Fibroblast of villous mesenchyme (primary cell): ENCODE results near the gene ATF6. TPM values are rescaled to one million over a fixed set of nuclear protein-coding genes. Genes with fewer than 3 reads are reported as not detected.
"Not testable (repeated sequence)": the region's sequence is repeated elsewhere in the genome, so short reads cannot be mapped to it uniquely, and the experiment has no call there.

Source experiments
- DNase-seq: peaks from one replicate; pipeline ENCODE4 v3.0.0-alpha.2; 2010; ENCODE audit warnings: low read depth
- H3K4me3 ChIP-seq: 2 replicates; pipeline ENCODE4 v1.5.1; 2011; ENCODE audit warnings: low read depth, mild to moderate bottlenecking, low read length
- total RNA-seq: library from RNA; depleted of rRNA; stranded (reverse); fragments of >200 nt; gene quantifications from 2 replicates; pipeline ENCODE4 v1.2.3, GENCODE V29; 2012
- TF ChIP-seq, protein P1 (sequence below): IDR thresholded peaks from 2 replicates; pipeline ENCODE4 v1.5.1; 2012; ENCODE audit warnings: low read depth, mild to moderate bottlenecking, low read length; ENCODE audit not compliant: insufficient read depth

ATF6 gene
- total RNA-seq, 1 donor: 32.8 TPM

DNA sequence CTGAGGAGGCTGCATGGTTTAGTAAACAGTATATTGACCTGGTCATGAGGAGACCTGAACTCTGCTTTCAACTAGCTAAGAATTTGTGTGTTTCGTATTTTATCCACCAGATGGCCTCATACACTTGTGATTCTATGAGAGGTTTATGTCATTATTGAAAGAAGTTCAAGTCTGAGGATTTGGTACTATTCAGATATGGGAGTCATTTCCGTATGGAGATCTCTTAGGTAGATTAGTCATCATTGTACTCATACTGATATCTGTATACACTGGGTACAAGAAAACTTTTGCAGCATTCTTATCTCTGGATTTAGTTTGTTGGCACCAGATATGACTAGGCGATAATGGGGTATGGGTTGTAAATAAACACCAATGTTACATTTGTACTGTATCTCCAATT lies 26.6 kb downstream of the ATF6 start:
- peak; percentile 76 for DNase-seq
- H3K4me3 ChIP-seq: no peak overlapping the region
- TF ChIP-seq, protein P1, sequence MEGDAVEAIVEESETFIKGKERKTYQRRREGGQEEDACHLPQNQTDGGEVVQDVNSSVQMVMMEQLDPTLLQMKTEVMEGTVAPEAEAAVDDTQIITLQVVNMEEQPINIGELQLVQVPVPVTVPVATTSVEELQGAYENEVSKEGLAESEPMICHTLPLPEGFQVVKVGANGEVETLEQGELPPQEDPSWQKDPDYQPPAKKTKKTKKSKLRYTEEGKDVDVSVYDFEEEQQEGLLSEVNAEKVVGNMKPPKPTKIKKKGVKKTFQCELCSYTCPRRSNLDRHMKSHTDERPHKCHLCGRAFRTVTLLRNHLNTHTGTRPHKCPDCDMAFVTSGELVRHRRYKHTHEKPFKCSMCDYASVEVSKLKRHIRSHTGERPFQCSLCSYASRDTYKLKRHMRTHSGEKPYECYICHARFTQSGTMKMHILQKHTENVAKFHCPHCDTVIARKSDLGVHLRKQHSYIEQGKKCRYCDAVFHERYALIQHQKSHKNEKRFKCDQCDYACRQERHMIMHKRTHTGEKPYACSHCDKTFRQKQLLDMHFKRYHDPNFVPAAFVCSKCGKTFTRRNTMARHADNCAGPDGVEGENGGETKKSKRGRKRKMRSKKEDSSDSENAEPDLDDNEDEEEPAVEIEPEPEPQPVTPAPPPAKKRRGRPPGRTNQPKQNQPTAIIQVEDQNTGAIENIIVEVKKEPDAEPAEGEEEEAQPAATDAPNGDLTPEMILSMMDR: peak; percentile 59

DNA sequence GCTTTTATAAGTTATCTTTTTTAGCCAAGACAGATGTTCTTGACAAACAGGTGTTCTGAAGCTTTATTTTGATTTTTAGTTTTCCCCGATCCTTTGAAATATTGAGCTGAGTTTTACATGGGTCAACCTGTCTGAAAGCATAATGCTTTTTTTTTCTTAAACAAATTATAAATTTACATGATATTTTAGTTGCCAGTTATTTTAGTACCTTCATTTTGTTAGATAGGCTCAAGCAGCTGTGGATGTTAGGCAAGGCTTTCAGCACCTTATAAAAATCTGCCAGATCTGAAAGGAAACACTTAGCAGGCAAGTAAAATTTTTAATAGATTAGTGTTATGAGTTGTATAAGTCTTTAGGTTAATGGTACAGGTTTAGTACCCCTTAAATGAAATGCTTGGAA lies 33.7 kb downstream of the ATF6 start:
- TF ChIP-seq, protein P1: no peak
- peak; percentile 10 for DNase-seq
- H3K4me3 ChIP-seq: no peak overlapping the region

DNA sequence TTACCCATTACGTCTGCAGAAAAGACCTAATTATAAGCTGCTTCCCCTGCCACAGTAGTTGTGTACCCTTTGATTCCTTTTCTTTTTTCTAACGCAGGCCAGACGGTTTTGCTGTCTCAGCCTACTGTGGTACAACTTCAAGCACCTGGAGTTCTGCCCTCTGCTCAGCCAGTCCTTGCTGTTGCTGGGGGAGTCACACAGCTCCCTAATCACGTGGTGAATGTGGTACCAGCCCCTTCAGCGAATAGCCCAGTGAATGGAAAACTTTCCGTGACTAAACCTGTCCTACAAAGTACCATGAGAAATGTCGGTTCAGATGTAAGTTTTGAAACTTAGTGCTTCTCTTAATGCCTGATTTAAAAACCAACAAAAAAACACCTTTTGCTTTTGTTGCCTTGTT lies 35.8 kb downstream of the ATF6 start:
- TF ChIP-seq, protein P1: no peak
- H3K4me3 ChIP-seq: no peak overlapping the region
- no peak for DNase-seq

GRCh38 chr1:161803181-161803580 lies 37.1 kb downstream of the ATF6 start:
- TF ChIP-seq, protein P1: no peak
- no peak overlapping the region for H3K4me3 ChIP-seq
- DNase-seq: no peak

DNA sequence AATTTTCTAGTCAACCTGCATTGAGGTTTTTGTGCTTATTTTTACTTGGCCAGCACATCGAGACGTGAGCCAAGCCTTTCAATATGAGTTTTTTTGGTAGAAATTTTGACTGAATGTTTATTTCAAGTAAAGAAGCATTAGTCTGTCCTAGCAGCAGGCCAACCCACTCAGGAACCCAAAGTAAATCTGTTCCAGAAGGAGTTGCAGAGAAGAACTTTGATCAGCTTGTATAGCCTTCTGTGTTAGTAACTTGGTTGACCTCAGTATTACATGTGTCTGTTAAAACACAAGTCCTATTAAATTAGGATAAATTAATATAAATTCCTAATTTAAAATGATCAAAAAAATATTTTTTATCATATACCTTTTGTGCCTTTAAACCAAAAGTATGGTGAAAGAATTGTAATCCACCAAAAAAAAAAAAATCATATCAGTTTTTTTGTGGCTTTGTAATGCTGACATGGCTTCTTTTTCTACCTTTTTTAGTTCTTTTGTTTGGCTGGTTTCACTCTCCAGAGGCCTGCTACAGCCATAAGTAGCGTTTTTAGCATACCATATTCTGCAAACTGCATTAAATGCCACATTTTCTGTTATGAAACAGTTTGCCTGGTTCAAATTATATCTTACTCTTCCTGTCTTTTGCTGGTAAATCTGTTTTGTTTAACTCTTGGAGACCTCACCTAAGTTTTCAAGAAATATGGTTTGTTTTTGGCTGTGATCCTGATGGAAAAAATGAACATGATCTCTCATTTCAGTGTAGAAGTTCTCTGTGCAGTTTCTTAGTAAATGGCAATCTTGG lies 39.5 kb downstream of the ATF6 start:
- peak; percentile 56 for DNase-seq
- H3K4me3 ChIP-seq: no peak overlapping the region

DNA sequence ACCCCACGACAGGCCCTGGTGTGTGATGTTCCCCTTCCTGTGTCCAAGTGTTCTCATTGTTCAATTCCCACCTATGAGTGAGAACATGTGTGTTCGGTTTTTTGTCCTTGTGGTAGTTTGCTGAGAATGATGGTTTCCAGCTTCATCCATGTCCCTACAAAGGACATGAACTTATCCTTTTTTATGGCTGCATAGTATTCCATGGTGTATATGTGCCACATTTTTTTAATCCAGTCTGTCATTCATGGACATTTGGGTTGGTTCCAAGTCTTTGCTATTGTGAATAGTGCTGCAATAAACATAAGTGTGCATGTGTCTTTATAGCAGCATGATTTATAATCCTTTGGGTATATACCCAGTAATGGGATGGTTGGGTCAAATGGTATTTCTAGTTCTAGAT lies 43.1 kb downstream of the ATF6 start:
- DNase-seq, H3K4me3 ChIP-seq: not testable (repeated sequence)

More for the DNA sequence above, 39.5 kb downstream of the ATF6 start:
- TF ChIP-seq, protein P1: no peak

DNA sequence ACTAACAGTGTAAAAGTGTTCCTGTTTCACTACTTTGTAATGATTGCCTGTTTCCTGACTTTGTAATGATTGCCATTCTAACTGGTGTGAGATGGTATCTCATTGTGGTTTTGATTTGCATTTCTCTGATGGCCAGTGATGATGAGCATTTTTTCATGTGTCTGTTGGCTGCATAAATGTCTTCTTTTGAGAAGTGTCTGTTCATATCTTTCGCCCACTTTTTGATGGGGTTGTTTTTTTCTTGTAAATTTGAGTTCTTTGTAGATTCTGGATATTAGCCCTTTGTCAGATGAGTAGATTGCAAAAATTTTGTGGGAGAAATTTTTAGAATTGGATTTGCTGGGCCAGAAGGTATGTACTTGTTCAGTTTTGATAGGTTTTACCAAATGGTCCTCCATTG lies 43.5 kb downstream of the ATF6 start:
- not testable (repeated sequence) for H3K4me3 ChIP-seq, DNase-seq

DNA sequence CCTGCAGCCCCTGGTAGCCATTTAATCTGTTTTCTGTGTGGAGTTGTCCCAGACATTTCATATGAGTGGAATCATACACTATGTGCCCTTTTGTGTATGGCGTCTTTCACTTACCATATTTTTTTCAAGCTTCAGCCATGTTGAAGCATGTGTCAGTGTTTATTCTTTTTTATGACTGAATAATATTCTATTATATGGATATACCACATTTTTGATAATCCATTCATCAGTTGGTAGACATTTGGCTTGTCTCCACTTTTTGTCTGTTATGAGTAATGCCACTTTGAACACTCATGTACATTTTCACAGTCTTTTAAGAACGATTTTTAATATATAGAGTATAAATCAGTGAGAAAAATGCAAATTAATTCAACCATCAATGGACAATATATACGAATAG lies 44.7 kb downstream of the ATF6 start:
- no peak overlapping the region for H3K4me3 ChIP-seq
- no peak for DNase-seq
- TF ChIP-seq, protein P1: no peak
